Epidermal melanocyte (primary cell): ENCODE measurements around the gene ATE1.
"Not testable (repeated sequence)": the region's sequence is repeated elsewhere in the genome, so short reads cannot be mapped to it uniquely, and the experiment has no call there.

Experiments used
- DNase-seq: peaks from one replicate; pipeline ENCODE4 v3.0.0; 2011; ENCODE audit warnings: low spot score; ENCODE audit not compliant: insufficient read length

ATE1 gene

DNA sequence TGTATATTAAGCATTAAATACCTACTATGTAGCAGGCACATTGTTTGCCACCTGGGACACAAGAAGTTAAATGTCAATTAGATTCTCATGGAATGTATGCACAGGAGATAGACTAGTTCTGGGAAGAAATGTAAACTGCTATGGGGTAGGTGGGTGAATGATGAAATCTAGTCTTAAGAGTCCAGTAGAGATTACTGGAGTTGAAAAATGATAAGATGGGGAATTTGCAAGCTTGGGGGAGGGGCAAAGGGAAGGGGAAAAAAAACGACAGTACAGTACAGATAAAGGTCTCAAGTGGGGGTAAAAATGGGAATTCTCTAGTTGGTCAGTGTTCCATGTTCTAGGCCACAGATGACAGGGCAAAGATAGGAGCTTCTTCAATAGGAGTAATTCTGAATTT is 94.4 kb downstream of the ATE1 start:
- no peak for DNase-seq

DNA sequence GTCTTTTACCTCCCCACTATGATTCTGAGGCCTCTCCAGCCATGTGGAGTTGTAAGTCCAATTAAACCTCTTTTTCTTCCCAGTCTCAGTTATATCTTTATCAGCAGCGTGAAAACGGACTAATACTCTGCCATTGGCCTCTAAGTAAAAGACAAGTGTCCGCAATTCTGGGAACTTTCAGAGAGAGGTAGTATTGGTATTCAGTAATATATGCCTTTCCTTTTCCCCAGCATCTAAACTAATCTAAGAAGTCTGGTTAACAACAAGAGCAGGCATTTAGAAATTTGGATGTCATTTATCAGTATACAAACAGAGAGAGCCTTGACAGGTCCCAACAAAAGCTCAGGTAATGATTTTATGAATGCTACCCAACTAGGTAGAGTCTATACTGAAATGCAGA is 95.2 kb downstream of the ATE1 start:
- no peak for DNase-seq

DNA sequence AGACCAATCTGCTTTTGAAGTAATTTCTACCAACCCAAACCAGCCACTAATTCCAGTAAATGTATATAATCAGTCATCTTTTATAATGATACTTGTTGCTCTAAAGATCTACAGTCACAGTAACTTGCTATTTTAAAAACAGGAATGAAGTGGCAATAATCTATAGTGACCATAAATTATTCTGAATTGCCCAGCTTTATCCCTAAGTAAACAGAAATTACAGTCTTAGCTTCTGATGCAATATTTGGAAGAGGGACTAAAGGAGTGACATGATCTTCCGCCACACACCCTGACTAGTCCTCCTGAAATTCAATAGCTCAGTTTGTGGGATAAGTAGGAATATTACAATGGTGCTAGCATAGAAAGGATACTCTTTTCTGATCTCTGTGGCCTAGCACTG is 96.1 kb downstream of the ATE1 start:
- no peak for DNase-seq

DNA sequence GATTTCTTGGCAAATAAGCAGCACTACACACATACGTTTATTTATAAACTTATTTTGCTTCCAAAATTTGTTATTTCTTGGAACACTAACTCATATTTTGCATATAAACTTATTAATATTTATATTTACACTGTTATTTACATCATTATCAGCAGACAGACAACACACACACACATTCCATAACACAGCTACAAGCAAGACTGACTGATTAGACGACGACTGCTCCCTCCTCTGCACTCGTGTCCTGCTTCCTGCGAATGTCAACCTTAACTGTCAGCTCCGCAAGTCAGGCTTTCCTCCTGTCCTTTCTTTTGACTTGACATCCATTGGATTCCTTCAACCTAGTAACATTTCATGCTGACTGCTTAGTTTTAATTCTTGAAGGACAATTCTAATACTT is 96.6 kb downstream of the ATE1 start:
- no peak for DNase-seq

DNA sequence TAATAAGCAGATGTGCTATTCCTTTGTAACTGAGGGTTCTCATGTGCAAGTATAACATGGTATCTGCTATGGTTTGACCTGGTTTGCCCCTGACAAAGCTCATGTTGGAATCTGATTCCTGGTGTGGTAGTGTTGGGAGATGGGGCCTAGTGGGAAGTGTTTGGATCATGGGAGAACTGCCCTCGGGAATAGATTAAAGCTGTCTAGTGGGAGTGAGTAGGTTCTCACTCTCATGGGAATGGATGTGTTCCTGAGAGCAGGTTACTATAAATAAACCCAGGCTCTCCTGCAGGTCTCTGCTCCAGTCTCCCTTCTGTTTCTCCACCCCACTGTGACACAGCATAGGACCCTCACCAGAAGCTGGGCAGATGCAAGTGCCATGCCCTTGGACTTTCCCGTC is 97.7 kb downstream of the ATE1 start:
- no peak for DNase-seq

DNA sequence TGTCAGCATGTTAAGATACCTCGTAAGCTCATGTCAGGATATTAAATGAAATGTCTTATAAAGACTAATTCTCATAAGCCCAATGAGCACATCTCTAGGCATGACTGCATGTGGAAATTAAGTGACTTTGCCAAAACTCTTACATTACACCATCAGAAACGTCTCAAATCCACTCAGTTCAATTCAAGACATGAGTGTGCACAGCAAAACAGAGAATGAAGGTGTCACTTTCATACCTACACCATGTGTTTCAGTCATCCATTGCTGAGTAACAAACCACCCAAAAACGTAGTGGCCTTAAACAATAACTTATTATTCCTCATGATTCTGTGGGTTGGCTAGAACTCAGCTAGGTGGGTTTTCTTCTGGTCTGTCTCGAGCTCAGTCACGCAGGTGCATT is 99.8 kb downstream of the ATE1 start:
- DNase-seq, result no peak

DNA sequence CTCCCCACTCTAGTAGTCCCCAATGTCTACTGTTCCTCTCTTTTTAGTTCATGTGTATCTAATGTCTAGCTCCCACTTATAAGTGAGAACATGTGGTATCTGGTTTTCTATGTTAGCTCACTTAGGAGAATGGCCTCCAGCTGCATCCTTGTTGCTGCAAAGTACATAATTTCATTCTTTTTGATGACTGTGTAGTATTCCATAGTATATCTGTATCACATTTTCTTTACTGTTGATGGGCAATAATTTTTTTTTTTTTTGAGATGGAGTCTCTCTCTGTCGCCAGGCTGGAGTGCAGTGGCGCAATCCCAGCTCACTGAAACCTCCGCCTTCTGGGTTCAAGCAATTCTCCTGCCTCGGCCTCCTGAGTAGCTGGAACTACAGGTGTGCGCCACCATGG is 101.1 kb downstream of the ATE1 start:
- not testable (repeated sequence) for DNase-seq

DNA sequence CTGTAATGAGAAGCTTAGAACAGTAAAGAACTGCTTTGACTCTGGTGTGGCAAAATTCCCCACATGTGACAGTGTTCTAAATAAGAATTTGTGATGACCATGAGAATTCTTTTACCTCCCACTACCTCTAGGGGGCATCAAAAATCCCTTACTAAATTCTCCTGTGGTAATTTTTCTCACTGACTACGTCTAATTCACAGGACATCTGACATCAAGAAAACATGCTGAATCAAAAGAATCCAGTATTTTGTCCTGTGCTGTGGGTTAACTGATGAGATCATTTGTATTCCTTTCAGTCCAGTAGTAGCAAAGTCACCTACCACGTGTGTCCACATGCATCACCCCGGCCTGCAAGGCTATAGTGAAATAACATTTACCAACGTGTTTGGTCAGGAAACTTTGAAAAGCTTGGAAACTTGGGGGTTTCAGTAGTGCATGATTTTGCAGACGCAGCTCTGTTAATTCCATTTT is 103.8 kb downstream of the ATE1 start:
- peak; percentile 63 for DNase-seq

DNA sequence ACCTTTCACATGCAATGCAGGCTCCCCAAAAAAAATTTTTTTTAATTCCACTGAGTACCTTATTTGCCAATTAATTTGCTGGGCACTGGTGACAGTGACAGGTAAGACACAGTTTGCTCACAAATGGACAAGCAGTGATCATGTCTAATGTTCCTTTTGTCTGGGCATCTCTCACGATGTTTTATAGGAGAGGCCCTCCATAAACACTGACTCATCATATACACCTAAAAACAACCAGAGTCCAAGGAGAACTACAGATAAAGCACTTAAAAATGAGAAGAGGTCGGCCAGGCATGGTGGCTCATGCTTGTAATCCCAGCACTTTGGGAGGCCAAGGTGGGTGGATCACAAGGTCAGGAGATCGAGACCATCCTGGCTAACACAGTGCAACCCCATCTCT is 105.1 kb downstream of the ATE1 start:
- DNase-seq, result no peak

DNA sequence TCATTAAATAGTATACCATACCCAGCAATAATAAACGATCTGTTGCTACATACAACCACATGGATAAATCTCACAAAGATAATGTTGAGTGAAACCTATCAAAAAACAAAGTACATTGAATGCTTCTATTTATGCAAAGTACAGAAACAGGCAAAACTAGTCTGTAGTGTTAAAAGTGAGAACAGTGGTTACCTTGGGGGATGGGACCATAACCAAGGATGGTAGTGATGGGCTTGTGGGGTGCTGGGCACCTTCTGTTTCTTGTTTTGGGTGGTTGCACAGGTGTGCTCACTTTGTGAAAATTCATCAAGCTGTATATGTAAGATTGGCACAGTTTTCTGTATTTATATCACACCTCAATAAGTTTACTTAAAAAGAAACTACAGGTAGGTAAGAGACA is 105.7 kb downstream of the ATE1 start:
- no peak for DNase-seq

DNA sequence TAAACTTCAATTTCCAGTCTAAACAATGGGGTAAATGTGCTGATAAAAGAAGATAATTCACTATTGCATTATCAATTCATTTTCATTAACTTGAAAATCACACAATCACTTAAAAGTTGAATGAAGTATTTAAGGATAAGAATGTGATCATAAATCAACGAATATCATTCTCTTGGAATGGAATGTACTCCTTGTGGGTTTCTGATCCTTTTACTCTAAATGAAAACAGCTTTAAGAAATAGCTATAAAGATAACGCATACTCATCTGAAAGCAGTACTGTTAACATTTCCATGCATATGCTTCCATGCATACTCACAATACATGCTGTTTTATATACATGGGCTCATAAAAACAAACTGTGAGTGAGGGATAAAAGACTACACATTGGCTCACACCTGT is 108.8 kb downstream of the ATE1 start:
- no peak for DNase-seq

DNA sequence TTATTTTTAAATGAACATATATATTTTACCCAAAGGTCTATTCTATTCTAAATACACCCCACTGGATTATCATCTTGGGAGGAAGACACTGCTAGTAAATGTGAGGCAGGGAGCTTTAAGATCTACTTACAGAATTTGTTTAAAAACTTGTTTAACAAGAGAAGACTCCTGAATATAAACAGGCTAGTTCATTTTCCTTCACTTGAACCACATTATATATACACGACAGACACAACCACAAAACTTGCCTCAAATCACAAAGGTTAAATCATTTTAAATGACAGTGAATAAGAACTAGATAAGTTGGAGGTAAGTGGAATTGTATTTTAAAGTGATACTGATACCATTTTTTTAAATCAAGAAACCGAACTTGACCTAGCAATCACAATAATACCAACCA is 109.2 kb downstream of the ATE1 start:
- DNase-seq, result no peak

DNA sequence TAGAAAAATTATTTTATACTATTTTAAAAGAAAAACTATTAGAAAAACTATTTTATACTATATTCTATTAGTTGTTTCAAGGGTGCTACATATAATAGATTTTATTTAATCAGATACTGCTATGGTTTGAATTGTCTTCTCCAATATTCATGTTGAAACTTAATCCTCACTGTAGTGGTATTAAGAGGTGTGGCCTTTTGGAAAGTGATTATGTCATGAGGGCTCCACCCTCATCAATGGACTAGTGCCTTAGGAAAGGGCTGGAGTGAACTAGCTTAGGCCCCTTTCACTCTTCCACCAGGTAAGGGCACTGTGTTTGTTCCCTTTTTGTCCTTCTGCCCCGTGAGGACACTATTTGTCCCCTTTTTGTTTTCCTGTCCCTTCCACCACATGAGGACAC is 111.6 kb downstream of the ATE1 start:
- DNase-seq, result no peak

DNA sequence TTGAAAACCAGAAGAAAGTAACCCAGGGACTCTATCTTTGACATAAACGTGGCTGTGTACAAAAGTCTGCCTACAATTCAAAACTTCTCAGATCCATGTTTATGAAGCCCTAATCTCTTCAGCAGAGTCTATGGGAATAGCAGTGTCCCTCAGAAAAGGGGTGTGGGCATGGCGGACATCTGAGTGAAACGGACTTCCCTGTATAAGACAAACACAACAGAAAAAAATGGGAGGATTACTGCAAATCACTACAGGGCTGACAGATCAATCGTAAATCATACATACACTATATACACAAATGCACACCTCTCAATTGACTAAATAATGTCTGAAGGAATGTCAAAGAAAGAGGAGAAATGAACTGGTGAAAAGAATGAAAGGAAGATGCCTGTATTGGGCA is 114.0 kb downstream of the ATE1 start:
- no peak for DNase-seq

DNA sequence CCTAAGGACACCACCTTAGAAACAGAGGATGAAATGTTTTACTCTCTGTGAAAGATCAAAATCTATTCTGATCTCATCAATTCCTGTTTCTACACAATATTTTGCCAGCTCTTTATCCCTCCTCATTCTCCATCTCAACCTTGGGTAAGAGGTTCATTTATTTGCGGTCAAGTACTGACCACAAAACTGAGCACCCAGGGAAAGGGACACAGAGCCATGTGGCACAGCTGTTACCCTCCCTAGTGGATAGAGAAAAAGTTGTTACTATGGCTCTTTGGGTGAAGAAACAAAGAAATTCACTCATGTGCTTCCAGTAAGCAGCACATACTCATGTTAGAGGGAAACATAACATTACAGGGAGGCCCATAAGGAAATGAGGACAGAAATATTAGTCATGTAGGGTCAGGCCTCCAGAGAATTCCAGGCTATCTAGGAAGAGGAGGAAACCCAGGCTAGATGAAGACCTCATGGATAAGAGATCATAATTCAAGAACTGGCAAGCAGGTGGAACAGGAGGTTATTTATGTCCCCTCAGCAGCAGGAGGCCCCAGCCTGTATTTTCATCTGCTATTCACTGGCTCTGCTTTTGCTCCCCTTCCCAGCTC is 114.5 kb downstream of the ATE1 start:
- DNase-seq, result no peak

DNA sequence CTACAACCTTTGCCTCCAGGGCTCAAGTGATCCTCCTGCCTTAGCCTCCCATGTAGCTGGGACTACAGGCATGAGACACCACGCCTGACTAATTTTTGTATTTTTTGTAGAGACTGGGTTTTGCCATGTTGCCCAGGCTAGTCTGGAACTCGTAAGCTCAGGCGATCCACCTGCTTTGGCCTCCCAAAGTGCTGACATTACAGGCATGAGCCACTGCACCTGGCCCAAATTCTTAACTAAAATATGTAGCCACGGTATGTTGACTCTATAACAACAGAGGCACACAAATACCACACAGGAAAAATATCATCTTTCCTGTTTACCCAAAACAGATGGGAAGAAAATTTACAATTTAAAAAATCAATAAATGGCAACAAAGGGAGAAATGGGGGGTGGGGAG is 115.8 kb downstream of the ATE1 start:
- DNase-seq, result no peak

DNA sequence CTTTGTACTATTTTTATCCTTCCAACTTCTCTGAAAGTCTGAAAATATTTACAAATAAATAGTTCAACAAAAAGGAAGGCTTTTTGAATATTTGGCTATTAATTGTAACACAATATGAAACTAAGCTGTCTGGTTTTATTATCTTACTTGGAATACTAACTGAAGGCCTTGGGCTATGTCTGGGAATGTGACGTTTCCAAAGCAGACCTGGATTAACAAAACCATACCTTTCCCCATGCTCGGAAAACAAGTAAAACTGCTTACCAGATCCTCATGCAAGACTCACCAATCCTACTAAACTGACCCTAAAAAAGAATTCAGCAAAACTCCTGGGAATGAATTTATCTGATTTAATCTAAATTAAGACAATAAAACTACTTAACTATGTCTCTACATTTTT is 116.4 kb downstream of the ATE1 start:
- no peak for DNase-seq

DNA sequence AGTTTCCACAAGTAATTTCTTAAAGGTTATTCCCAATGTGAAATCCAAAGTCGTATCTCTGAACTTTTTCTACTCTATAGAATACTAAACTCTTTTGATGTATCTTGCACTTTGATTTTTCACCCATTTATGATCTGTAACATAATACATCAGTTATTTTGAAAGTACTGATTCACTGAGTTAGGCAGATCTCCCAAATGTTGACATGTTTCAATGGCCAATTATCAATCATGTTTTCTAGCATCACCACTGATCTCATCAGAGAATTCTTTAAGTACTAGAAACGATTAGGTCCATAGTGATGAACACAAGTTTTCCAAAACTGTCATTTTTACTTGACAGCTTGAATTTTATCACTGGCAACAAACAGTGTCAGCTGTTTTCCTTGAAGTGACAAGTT is 119.0 kb downstream of the ATE1 start:
- no peak for DNase-seq

DNA sequence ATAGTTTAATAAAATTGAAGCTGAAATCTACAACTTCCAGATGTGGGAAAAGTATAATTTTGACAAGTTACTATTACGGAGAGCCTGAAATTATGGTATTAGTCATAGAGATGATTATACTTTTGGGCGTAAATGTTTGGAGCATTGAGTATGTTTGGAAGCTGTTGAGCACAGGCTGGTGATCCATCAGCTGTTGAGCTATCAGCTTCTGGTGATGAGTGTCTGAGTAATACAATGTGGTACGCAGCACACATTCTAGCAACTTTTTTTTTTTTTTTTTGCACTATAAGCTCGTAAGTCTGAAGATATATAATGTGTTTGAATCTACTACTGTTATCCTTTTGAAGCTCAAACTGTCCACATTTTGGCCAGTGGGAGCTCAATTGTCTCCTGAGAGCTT is 123.4 kb downstream of the ATE1 start:
- DNase-seq, result no peak

DNA sequence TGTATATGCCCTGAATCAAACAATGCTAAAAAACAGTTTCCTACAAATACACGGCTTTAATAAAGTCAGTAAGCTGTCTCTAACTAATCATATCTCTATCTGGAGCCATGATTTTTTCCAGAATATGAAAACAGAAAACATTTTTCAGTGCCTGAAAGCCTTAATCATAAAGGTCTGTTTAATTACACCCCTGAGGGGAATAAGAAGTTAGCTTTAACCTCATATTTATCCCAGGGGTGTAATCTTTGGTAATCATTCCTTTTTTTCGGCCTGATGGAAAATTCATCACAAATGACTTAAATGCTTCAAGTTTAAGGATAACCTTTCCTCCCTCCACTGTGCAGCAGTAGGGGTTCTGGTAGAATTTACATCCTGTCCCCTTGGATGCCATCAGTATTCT is 124.2 kb downstream of the ATE1 start:
- DNase-seq, result no peak

DNA sequence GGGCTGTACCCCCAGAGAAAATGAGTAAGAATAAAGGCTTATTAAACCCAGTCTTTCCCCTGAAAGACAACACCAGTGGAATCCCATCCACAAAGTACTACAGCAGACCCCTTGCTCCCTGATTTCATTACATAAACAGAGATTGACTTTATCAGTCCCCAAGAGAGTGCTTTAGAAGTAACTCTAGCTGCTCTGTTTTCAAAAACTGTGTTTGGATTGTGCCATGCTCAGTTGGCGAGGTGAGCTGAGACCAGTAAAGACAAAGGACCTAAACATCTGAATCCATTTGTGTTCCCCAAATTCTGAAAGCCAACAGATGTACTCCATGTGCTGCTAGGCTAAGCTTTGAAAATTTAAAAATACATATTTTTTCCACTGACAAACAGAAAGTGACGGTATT is 127.0 kb downstream of the ATE1 start:
- DNase-seq, result no peak

DNA sequence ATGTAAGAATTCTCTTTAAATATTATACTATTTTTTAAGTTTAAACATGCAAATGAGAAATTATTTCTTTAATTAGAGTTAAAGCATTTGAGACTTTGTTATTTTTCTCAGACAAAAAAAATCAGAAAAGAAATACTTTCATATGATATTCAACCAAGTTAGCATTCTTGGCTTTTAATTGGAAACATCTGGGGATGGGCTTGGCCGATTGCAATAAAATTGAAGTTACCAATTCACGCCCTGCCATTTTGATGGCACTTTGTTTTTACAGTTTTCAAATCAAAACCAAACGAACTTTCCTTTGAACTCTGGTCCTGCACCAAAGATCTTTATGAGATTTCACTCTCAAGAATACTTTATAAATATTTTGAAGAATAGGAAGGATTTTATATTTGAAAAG is 127.7 kb downstream of the ATE1 start:
- no peak for DNase-seq

DNA sequence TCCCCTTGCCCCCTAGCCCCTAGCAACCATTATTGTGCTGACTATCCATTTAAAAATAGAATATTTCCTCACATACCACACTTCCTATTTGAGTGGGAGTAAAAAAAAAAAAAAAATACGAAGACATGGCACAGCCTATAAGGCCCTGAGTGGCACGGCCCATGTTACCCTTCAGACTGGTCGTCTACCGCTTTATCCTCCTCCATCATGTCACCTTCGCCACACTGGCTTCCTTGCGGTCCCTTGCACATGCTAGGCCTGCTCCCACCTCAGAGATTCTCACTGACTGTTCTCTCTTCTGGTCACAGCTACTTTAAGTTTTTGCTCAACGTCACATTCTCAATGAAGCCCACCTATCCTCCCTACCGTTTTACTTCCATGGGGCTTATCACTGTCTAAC is 130.3 kb downstream of the ATE1 start:
- no peak for DNase-seq

DNA sequence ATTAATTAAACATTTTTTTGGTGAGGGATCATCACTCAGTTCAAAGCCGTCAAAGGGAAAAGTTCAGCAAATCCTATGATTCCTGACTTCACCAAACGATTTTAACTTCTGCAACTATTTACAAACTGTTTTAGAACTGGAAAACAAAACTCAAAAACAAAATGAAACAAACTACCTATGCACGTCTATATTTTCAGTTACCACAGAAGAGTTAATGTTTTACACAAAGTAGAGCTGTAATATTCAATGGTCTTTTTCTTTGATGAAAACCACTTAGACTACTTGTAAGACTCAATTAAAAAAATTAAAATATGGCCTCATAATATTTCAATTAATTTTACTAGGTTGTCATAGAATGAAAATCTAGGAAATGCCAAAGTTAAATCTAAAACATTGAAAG is 131.5 kb downstream of the ATE1 start:
- DNase-seq, result no peak
